HAP-1 (cell line): ENCODE results near the gene CENPX.
A peak's percentile ranks its signal among the peaks of the same experiment; 100 is the strongest.

Source experiments
- DNase-seq, 2 experiments: peaks; one replicate each; pipeline ENCODE4 v3.0.0-alpha.2; 2016 to 2020; ENCODE audit warnings: low spot score in 2 of 2
- H3K27me3 ChIP-seq: fragments of 250-450 bp; sonication (Bioruptor Pico); 2 replicates; pipeline ENCODE4 v1.5.1; 2020; ENCODE audit warnings: low read depth, mild to moderate bottlenecking, moderate library complexity
- H3K36me3 ChIP-seq: fragments of 250-450 bp; sonication (Bioruptor Pico); replicated peaks from 2 replicates; pipeline ENCODE4 v1.5.1; 2020; ENCODE audit warnings: mild to moderate bottlenecking
- H3K4me1 ChIP-seq: fragments of 250-450 bp; sonication (Bioruptor Pico); 2 replicates; pipeline ENCODE4 v1.5.1; 2020; ENCODE audit warnings: mild to moderate bottlenecking
- H3K4me3 ChIP-seq: fragments of 250-450 bp; sonication (Bioruptor Pico); 2 replicates; pipeline ENCODE4 v1.5.1; 2020; ENCODE audit warnings: mild to moderate bottlenecking, moderate library complexity
- H3K9me3 ChIP-seq: fragments of 250-450 bp; sonication (Bioruptor Pico); 2 replicates; pipeline ENCODE4 v1.5.1; 2020; ENCODE audit warnings: mild to moderate bottlenecking, moderate library complexity
- in situ Hi-C: fragments of 300-500 bp; cut with MboI; formaldehyde crosslinking; loops from 3 replicates; pipeline ENCODE4 v1.14.3; 2020; ENCODE audit warnings: low sequenced_read_pairs, inconsistent platforms, mixed read lengths

CENPX gene

DNA sequence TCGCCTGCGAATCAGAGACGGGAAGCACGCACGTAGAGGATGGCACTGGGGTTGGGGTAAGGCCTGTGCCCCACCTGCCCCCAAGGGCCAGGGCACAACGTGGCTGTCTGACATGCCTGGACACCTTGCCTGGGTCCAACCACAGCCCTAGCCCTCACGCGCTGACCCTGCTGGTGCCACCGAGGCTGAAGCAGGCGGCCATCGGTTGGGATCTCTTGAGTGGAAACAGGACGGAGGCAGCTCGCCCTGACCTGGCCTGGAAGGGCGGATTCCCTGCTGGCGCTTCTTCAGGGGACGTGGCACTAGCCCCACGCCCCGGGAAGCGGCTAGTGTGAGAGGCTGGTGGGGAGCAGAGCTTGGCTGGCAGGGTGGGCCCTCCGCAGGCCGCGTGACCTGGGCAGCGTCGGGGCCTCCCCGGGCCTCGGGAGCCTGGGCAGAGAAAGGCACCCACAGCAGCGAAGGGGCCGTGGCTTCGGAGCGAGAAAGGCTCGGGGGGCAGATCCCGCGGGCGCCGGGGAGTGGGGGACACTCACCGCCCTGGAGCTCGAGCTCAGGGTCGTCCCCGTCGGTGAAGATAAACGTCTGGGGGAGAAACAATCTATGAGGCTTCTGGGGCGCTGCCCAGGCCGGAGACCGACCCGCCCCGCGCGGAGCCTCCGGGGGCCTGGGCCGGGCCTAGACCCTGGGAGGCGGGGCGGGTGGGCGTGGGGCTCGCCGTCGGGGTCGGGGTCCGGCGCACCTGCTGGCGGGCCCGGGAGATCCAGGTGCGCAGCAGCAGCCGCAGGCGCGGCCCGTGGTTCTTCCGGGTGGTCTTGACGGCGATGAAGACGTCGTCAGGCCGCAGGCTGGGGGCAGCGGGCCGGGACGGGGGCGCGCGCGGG lies 28.3 kb upstream of the CENPX start:
- H3K9me3 ChIP-seq: no peaks in the 10 kb centered on the region
- peak overlapping the region; percentile 71 for H3K4me3 ChIP-seq
- peaks cover 32% of the 10 kb centered on the region for H3K36me3 ChIP-seq
- DNase-seq: no peak
- H3K27me3 ChIP-seq: no peaks in the 10 kb centered on the region
- in situ Hi-C loops: no loop called here
- peaks cover 3% of the 10 kb centered on the region; the same call in 1 of the 2 replicates for H3K4me1 ChIP-seq

DNA sequence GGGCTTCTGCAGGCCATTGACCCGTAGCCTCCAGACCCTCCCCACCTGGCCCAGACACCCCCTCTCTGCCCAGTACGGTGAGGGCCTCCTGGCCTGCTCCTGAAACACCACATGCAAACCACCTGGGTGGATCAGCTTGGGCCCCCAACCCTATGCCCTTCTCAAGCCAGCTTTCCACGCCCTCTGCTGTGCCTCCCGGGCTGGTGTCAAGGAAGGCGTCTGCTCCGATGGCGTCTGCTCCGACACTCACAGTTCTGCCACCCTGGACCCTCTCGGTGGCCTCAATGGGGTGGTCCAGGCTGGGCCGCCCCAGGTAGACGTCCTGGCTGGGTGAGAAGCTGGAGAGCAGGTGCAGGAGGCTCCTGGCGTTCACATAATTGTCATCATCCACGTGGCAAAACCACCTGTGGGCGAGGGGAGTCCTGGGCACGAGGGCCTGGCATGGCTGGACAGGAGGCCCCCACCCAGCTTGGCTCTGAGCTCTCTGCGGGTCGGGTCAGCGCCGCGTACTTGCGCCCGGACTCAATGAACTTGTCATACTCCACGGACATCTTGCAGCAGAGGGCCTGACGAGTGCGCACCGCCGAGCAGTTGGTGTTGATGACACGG lies 27.6 kb upstream of the CENPX start:
- peak overlapping the region; percentile 71 for H3K4me3 ChIP-seq
- in situ Hi-C loops: no loop called here
- peaks cover 28% of the 10 kb centered on the region for H3K36me3 ChIP-seq
- DNase-seq: no peak
- no peaks in the 10 kb centered on the region for H3K27me3 ChIP-seq
- H3K4me1 ChIP-seq: peaks cover 3% of the 10 kb centered on the region; the same call in 1 of the 2 replicates
- H3K9me3 ChIP-seq: no peaks in the 10 kb centered on the region

DNA sequence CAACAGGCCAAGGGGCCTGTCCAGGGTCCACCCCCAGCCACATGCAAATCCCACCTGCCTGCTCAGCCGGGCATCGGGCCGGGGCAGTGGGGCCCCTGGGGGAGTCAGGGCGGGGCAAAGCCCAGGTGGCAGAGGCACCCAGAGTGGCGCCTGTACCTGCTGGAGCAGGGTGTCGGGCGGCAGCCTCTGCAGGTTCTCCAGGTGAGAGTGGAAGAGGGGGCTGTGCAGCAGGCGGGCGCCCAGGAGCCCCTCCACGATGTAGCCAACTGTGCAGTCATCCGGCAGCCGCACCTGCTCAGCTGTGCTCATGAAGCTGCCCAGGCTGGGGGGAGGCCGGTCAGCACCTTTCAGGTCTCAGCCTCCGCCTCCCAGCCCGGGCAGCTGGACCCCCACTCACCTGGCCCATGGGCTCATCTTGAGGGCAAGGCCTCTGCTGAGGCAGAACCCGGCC lies 26.9 kb upstream of the CENPX start:
- Histone ChIP-seq H3K4me3 (no peak overlapping the region), H3K9me3 (no peaks in the 10 kb centered on the region), H3K27me3 (no peaks in the 10 kb centered on the region), H3K4me1 (peaks cover 3% of the 10 kb centered on the region; the same call in 1 of the 2 replicates), H3K36me3 (peaks cover 21% of the 10 kb centered on the region)
- DNase-seq: no peak
- in situ Hi-C loops: no loop called here

DNA sequence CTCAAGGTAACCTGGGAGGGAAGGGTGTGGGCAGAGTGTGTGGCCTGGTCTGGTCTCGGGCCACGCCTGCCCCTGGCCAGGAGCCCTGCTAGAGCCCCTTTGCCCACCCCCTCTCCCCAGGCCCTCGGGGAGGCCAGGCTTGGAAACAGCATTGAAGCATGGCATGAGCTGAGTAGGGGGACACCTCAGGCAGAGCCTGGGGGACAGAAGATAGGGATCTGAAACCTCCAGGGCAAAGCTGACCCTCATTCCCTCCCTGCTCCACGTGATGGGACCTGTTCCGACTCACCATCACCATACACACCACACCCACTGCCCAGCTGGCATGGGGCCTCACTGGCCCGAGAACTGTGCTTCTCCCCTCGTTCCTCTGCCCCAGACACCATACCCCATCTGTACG lies 26.4 kb upstream of the CENPX start:
- in situ Hi-C loops: no loop called here

DNA sequence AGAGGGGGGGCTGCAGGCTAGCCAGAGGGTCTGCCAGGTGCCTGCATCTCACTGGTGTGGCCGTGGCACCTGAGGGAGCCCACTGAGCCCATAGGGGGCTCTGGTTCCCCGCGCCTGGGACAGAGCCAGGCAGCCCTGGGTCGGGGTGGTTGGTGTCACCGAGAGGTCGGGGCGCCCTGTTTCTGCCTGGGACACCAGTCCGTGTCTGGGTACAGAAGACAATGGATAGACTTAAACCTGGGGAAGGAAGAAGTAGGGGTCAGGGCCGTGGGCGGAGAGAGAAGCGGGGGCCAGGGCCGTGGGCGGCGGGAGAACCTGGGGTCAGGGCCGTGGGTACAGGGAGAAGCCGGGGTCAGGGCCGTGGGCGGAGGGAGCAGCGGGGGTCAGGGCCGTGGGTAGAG lies 25.9 kb upstream of the CENPX start:
- DNase-seq: no peak
- in situ Hi-C loops: no loop called here
- Histone ChIP-seq H3K4me3 (no peak overlapping the region), H3K27me3 (no peaks in the 10 kb centered on the region), H3K36me3 (peaks cover 11% of the 10 kb centered on the region), H3K9me3 (no peaks in the 10 kb centered on the region), H3K4me1 (peaks cover 3% of the 10 kb centered on the region; the same call in 1 of the 2 replicates)

More for the DNA sequence above, 26.4 kb upstream of the CENPX start:
- H3K27me3 ChIP-seq: no peaks in the 10 kb centered on the region
- peaks cover 3% of the 10 kb centered on the region; the same call in 1 of the 2 replicates for H3K4me1 ChIP-seq
- no peak for DNase-seq
- H3K4me3 ChIP-seq: no peak overlapping the region
- H3K9me3 ChIP-seq: no peaks in the 10 kb centered on the region
- H3K36me3 ChIP-seq: peaks cover 16% of the 10 kb centered on the region

DNA sequence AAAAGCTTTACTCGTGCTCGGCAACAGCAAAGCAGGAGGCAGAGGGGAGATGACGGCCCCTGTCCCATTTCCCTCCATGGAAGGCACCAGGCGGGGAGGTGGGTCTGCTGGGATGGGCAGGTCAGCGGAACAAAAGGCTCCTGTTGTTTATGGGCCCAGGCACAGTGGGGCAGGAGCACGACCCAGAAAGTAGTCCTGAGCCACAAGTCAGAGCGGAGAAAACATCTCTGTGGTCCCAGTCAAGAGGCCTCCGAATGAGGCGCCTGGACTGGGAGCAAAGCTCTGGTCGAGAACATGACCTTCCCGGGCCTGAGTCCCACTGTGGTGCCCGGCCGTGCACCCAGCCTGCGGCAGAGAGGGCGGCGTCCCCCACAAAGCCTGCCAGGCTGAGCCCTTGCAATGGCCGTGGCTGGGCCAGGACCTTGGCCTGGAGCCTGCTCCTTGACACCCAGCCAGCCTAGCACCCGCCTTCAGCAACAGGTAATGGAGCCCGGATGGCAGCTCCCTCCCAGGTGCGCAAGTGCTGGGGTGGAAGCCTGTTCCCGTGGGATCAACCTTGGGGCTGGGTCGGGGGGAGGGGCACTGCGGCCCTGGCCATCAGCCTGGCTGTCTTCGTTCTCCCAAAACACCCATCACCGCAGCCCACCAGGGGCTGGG lies 25.4 kb upstream of the CENPX start:
- DNase-seq: no peak
- Histone ChIP-seq H3K27me3 (no peaks in the 10 kb centered on the region), H3K4me1 (peaks cover 3% of the 10 kb centered on the region; the same call in 1 of the 2 replicates), H3K9me3 (no peaks in the 10 kb centered on the region), H3K4me3 (no peak overlapping the region), H3K36me3 (peaks cover 7% of the 10 kb centered on the region)
- in situ Hi-C loops: no loop called here

DNA sequence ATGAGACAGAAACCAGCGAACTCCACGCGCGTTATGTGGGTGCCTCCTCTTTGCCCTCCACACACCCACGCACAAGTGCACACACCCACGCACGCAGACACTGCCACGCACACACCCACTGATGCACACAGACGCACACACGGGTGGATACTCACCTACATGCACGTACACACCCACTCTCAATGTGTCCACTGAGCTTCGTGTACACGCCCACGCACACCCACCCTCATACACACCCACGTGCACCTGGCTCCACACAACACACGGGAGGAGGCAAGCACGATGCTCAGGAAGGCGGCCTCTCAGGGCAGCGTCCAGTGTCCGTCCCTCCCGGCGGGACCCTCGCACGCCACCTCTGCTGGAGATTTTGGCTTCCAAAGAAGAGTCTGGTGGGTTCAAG lies 24.7 kb upstream of the CENPX start:
- H3K4me3 ChIP-seq: no peak overlapping the region
- no peak for DNase-seq
- in situ Hi-C loops: no loop called here
- no peaks in the 10 kb centered on the region for H3K27me3 ChIP-seq
- H3K4me1 ChIP-seq: peaks cover 3% of the 10 kb centered on the region; the same call in 1 of the 2 replicates
- peaks cover 7% of the 10 kb centered on the region for H3K36me3 ChIP-seq
- H3K9me3 ChIP-seq: no peaks in the 10 kb centered on the region

DNA sequence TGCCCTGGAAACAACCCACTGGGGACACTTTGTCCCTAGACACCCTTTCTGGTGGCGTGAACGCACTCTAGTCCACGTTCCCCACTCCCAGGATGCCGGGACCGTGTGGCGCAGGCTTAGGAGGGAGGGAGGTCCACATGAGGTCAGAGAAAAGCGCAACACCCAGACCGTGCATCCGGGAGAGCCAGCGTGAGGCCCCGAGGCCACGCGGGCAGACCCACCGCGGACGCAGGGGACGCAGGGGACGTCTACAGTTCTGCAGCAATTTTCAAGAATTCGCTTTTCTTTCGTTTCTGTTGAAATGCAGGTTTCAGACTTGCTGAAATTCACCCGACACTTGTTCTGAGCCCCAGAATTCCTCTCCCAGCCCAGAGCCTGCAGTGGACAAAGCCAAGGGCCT lies 24.2 kb upstream of the CENPX start:
- Histone ChIP-seq H3K4me1 (peaks cover 3% of the 10 kb centered on the region; the same call in 1 of the 2 replicates), H3K4me3 (no peak overlapping the region), H3K9me3 (no peaks in the 10 kb centered on the region), H3K36me3 (peaks cover 7% of the 10 kb centered on the region), H3K27me3 (no peaks in the 10 kb centered on the region)
- in situ Hi-C loops: no loop called here
- DNase-seq: no peak

DNA sequence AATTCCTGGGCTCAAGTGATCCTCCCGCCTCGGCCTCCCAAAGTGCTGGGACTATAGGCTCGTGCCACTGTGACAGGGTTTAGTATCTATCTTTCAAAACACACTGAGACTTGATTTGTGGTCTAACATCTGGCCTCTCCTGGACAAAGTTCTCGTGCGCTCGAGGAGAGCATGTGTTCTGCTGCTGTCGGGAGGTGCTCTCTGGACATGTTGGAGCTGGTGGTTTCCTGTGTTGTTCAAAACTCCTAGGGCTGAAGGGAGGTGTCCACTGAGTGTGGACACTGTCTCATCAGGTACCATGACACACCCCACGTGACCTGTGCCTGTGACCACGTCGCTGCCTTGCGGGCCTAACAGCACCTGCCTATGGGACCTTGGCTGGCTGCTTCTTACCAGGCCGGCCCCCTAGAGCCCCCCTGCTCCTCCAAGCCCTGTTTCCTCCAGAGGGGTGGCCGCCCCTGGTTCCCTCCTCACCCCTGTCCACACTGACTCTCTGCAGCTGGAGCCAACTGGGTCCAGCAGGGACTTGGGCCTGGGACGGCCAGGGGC lies 23.3 kb upstream of the CENPX start:
- H3K9me3 ChIP-seq: no peaks in the 10 kb centered on the region; the same call in 1 of the 2 replicates
- peaks cover 7% of the 10 kb centered on the region for H3K36me3 ChIP-seq
- in situ Hi-C loops: no loop called here
- H3K4me1 ChIP-seq: peaks cover 7% of the 10 kb centered on the region; the same call in 1 of the 2 replicates
- no peak for DNase-seq
- no peaks in the 10 kb centered on the region for H3K27me3 ChIP-seq
- H3K4me3 ChIP-seq: no peak overlapping the region

DNA sequence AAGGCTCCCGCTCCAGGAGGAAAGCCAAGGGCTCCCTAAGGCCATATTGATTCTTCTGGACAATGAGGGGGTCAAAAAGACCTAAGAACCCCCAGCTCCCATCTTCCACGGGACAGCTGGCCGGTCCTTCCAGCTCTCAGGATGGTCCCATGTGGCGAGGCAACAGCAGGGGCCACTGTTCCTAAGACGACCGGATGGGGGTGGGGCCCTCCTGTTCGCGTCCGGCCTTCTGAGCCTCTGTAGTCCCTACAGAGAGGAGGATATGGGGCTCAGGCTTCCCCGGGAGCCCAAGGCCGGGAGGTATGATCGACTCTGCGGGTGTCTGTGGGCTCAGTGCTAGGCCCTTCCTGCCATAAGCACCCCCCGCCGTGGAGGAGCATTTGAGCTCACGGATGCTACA lies 20.8 kb upstream of the CENPX start:
- H3K36me3 ChIP-seq: no peaks in the 10 kb centered on the region; the same call in none of the 2 replicates
- no peaks in the 10 kb centered on the region; the same call in 1 of the 2 replicates for H3K9me3 ChIP-seq
- no peak for DNase-seq
- H3K4me3 ChIP-seq: no peak overlapping the region
- in situ Hi-C loops: no loop called here
- no peaks in the 10 kb centered on the region for H3K27me3 ChIP-seq
- H3K4me1 ChIP-seq: peaks cover 4% of the 10 kb centered on the region; the same call in 1 of the 2 replicates

DNA sequence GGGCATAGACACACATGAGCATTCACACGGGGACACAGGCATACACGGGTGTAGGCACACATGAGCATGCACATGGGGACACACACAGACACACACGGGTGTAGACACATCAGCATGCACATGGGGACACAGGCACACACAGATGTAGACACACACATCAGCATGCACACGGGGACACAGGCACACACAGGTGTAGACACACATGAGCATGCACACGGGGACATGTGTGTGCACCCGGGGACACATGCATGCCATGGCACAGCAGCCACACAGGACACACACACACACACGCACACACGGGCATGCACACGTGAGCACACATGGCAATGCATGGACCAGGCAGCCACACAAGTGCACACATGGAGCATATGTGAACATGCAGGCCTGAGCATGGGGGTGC lies 20.0 kb upstream of the CENPX start:
- Histone ChIP-seq H3K27me3 (no peaks in the 10 kb centered on the region), H3K36me3 (no peaks in the 10 kb centered on the region), H3K9me3 (no peaks in the 10 kb centered on the region; the same call in 1 of the 2 replicates), H3K4me1 (peaks cover 8% of the 10 kb centered on the region), H3K4me3 (no peak overlapping the region)
- no peak for DNase-seq
- in situ Hi-C loops: no loop called here

DNA sequence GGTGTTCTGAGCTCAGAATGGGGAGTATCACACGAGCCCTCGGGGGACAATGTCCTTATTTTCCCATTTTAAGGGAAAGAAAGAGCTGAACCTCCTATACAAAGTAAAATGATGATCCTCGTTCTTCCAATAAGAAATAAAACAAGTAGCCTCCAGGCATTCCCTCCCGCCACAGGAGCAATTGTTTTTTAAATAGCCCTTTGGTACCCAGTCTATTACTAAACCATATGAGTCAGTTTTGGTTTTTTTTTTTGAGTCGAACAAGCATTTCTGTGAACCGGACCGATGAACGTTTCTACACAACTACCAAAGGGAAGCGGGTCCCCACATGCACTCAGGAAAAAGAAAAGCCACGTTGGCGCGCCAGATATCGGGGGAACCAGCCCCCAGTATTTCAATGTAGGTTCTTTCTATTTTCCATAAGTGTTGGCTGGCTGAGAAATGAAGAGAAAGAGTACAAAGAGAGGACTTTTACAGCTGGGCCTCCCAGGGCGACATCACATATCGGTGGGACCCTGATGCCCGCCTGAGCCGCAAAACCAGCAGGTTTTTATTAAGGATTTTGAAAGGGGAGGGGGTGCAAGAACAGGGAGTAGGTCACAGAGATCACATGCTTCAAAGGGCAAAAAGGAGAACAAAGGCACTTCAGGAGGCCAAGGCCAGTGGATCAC lies 18.6 kb upstream of the CENPX start:
- in situ Hi-C loops: no loop called here
- H3K4me1 ChIP-seq: peaks cover 8% of the 10 kb centered on the region
- H3K36me3 ChIP-seq: peaks cover 8% of the 10 kb centered on the region
- H3K9me3 ChIP-seq: no peaks in the 10 kb centered on the region; the same call in 1 of the 2 replicates
- peak; percentile 56 to 67 for DNase-seq
- no peak overlapping the region for H3K4me3 ChIP-seq
- no peaks in the 10 kb centered on the region for H3K27me3 ChIP-seq

DNA sequence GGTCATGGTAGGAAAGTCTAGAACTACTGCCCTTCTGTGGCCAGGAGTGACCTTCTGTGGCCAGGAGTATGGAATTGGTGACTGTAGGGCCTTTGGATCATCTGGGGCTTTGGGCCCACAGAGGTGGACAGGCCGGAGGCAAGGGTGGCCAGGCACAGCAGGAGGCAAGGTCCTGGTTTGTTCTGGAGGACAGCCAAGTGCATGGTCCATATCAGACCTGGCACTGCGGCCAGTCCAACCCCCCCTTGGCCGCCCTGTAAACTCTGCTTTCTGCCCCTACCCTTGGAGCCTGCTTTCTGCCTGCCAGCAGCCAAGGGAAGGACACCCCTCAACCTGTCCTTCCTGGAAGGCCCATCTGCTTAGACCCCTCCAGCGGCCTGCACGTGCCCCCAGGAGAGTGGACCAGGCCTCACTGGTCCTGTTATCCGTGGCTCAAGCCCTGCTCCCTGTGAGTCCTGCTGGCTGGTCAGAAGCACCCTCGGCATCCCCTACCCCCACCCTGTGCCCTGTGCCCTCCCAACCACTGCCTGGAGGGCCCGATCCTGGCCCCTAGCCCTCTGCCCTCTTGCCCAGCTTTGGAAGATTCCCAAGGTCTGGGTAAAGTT lies 17.1 kb upstream of the CENPX start:
- H3K27me3 ChIP-seq: no peaks in the 10 kb centered on the region
- in situ Hi-C loops: no loop called here
- no peaks in the 10 kb centered on the region; the same call in 1 of the 2 replicates for H3K9me3 ChIP-seq
- peaks cover 8% of the 10 kb centered on the region for H3K4me1 ChIP-seq
- H3K4me3 ChIP-seq: no peak overlapping the region
- H3K36me3 ChIP-seq: peaks cover 20% of the 10 kb centered on the region
- DNase-seq: no peak
